ENCODE results near the gene GATAD2A.

GRCh38 chr19:19417628-19418245, 12.3 kb downstream of the GATAD2A start:
- TF ChIP-seq EZH2 (IDR thresholded peaks at IDR 0.05; ENCODE audit: insufficient read depth, low read length) = no peak
- TF ChIP-seq CTCF (IDR thresholded peaks at IDR 0.05; ENCODE audit: insufficient read depth, low read depth, low read length) = no peak

Data from astrocyte (in vitro differentiated cells and primary cell).